Measurements from ENCODE around the gene MACROD2.
"Not testable (repeated sequence)": the region's sequence is repeated elsewhere in the genome, so short reads cannot be mapped to it uniquely, and the experiment has no call there.

MACROD2 gene

GRCh38 chr20:14972256-14972655 is 976.9 kb downstream of the MACROD2 start:
- no peak for DNase-seq

- DNase-seq: no peak
These were observed 977.4 kb downstream of the MACROD2 start for GRCh38 chr20:14972690-14973089.

GRCh38 chr20:14979453-14979986 is 984.2 kb downstream of the MACROD2 start:
- no peak for DNase-seq

- DNase-seq: not testable (repeated sequence)
These were observed 986.2 kb downstream of the MACROD2 start for GRCh38 chr20:14981486-14981885.

GRCh38 chr20:14982324-14982723 is 987.0 kb downstream of the MACROD2 start:
- not testable (repeated sequence) for DNase-seq

- DNase-seq: no peak
These were observed 989.0 kb downstream of the MACROD2 start for GRCh38 chr20:14984305-14984704.

GRCh38 chr20:14984768-14985622 is 989.7 kb downstream of the MACROD2 start:
- DNase-seq: no peak

- no peak for DNase-seq
These were observed 990.8 kb downstream of the MACROD2 start for GRCh38 chr20:14986026-14986655.

GRCh38 chr20:14986656-14987055 is 991.3 kb downstream of the MACROD2 start:
- DNase-seq: no peak

- no peak for DNase-seq
These were observed 994.4 kb downstream of the MACROD2 start for GRCh38 chr20:14989535-14990290.

GRCh38 chr20:14991023-14991422 is 995.7 kb downstream of the MACROD2 start:
- DNase-seq: no peak

- DNase-seq: no peak
These were observed 996.8 kb downstream of the MACROD2 start for GRCh38 chr20:14992153-14992552.

GRCh38 chr20:14992961-14993360 is 997.6 kb downstream of the MACROD2 start:
- DNase-seq: no peak

GRCh38 chr20:14996883-14997672 is 1001.8 kb downstream of the MACROD2 start:
- DNase-seq: no peak

GRCh38 chr20:14997791-14998190 is 1002.5 kb downstream of the MACROD2 start:
- no peak for DNase-seq

- DNase-seq: no peak
These were observed 1010.1 kb downstream of the MACROD2 start for GRCh38 chr20:15005300-15005986.

- no peak for DNase-seq
These were observed 1016.3 kb downstream of the MACROD2 start for GRCh38 chr20:15011631-15012030.

- no peak for DNase-seq
These were observed 1017.2 kb downstream of the MACROD2 start for GRCh38 chr20:15012566-15012965.

- DNase-seq: not testable (repeated sequence)
These were observed 1021.6 kb downstream of the MACROD2 start for GRCh38 chr20:15016875-15017274.

- DNase-seq: no peak
These were observed 1023.6 kb downstream of the MACROD2 start for GRCh38 chr20:15018966-15019365.

- DNase-seq: no peak
These were observed 1025.5 kb downstream of the MACROD2 start for GRCh38 chr20:15020845-15021244.

- DNase-seq: no peak
These were observed 1027.6 kb downstream of the MACROD2 start for GRCh38 chr20:15022921-15023320.
